Measurements from ENCODE around the gene PIGR. TPM values are rescaled to one million over a fixed set of nuclear protein-coding genes. Genes with fewer than 3 reads are reported as not detected.

PIGR gene
- total RNA-seq, 2 experiments from 2014 or later: not detected

DNA sequence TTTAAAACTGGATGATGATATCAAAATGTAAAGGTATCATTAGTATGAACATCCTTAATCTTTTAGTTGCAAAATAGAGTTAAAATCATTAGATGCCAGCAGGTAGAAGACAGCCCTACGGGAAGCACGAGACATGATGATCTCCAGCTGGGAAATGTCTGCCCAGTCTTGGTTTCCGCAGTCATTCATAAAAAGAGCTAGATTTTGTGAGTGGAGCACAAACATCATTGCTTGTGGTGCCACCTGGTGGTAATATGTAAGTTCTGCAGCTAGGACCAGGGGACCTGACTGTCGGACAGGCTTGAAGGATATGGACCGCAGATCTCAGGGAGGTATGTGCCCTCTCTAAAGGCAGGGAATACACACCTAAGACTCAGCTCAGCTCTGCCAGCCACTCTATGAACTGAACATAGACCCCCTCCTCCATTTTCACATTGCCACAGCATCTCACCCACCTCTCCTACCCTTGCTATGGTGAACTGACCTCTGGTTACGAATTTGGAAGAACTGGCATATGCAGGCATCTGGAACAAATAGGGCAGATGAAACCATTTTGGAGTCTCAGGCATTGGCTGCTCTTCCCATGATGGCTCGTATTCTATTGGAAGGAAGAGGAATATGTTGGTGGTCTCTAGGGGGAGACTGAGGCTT is 33.7 kb downstream of the PIGR start:
- H3K9me3 ChIP-seq (ENCODE audit: control insufficient read depth in 1 of 2, insufficient read depth in 1 of 2, low read length in 2 of 2): no peaks in the 10 kb centered on the region
- ChIA-PET CTCF (interaction anchor here (0.6 to 3.2 kb wide), 26 partner anchors 9 to 368 kb away, joined by 3 to 32 read pairs (median 5); partner anchors contain the start of genes FCMR, IL19 and IL20), POLR2A (interaction anchor here (0.7 to 12.9 kb wide), 21 partner anchors 9 to 355 kb away, joined by 3 to 384 read pairs (median 3); partner anchors contain the start of genes FCMR, IL10 and IL24)
- intact Hi-C loops (cut with DNase I, micrococcal nuclease): loop anchor here (1.0 to 10.0 kb wide), 10 partner anchors 18 to 438 kb away; partner anchors contain the start of genes IL20 (in 2 of the 2) and IKBKE (in 1 of the 2)
- peaks cover 91% of the 10 kb centered on the region for H3K36me3 Mint-ChIP-seq (ENCODE audit: low read depth)
- H3K27me3 ChIP-seq (ENCODE audit: control insufficient read depth in 1 of 2, insufficient read depth in 2 of 2, low read length in 2 of 2): no peaks in the 10 kb centered on the region
- no peaks in the 10 kb centered on the region for H3K9me3 Mint-ChIP-seq
- DNase-seq (peak in 11 of 14 experiments; percentile 34 to 86 (median 56)), ATAC-seq (ENCODE audit: poor library complexity) (peak; percentile 38)
- TF ChIP-seq, protein P1, sequence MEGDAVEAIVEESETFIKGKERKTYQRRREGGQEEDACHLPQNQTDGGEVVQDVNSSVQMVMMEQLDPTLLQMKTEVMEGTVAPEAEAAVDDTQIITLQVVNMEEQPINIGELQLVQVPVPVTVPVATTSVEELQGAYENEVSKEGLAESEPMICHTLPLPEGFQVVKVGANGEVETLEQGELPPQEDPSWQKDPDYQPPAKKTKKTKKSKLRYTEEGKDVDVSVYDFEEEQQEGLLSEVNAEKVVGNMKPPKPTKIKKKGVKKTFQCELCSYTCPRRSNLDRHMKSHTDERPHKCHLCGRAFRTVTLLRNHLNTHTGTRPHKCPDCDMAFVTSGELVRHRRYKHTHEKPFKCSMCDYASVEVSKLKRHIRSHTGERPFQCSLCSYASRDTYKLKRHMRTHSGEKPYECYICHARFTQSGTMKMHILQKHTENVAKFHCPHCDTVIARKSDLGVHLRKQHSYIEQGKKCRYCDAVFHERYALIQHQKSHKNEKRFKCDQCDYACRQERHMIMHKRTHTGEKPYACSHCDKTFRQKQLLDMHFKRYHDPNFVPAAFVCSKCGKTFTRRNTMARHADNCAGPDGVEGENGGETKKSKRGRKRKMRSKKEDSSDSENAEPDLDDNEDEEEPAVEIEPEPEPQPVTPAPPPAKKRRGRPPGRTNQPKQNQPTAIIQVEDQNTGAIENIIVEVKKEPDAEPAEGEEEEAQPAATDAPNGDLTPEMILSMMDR (IDR thresholded peaks at IDR 0.05): peak; percentile 89
- H3K4me3 Mint-ChIP-seq: peak overlapping the region; percentile 79
- H3K27me3 Mint-ChIP-seq: no peaks in the 10 kb centered on the region
- H3K36me3 ChIP-seq (ENCODE audit: insufficient read depth, low read length): peaks cover 94% of the 10 kb centered on the region
- no peak overlapping the region for H3K4me3 ChIP-seq (ENCODE audit: low read length)
- H3K4me1 ChIP-seq (ENCODE audit: insufficient read depth, low read length): peaks cover 97% of the 10 kb centered on the region
- no peak overlapping the region for H3K27ac Mint-ChIP-seq
- peak overlapping the region in 1 of 2 donors; percentile 39 for H3K27ac ChIP-seq (ENCODE audit: low read depth in 1 of 2, low read length in 2 of 2)
- peaks cover 92% of the 10 kb centered on the region for H3K4me1 Mint-ChIP-seq (ENCODE audit: low read depth)

DNA sequence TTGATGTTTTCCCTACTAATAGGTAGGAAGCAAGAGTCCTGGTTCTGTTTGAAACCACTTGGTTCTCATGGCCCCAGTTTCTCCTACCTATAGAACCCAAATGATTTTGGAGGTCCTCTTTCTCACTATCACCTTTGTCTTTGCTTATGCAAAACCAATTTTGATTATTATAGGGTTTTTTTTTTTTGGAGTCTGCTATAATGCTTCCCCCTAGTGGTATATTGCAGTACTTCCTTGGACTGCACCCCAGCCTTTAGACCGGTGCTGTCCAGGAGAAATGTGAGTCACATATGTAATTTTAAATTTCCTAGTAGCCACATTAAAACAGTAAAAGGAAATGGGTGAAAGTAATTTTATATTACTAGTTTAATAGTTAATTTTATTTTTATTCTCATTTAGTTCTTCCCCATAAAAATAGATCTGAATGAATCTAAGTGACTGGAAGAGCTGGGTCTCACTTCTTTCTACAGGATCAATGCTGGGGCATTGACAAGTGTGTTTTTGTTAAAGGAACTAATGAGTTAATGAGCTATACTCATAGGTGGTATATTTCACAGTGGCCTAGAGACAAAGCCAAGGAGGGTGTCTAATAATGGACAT is 35.1 kb downstream of the PIGR start:
- H3K4me1 ChIP-seq (ENCODE audit: insufficient read depth, low read length): peaks cover 97% of the 10 kb centered on the region
- no peak overlapping the region for H3K27ac ChIP-seq (ENCODE audit: low read depth in 1 of 2, low read length in 2 of 2)
- peak; percentile 42 for ATAC-seq (ENCODE audit: poor library complexity)

DNA sequence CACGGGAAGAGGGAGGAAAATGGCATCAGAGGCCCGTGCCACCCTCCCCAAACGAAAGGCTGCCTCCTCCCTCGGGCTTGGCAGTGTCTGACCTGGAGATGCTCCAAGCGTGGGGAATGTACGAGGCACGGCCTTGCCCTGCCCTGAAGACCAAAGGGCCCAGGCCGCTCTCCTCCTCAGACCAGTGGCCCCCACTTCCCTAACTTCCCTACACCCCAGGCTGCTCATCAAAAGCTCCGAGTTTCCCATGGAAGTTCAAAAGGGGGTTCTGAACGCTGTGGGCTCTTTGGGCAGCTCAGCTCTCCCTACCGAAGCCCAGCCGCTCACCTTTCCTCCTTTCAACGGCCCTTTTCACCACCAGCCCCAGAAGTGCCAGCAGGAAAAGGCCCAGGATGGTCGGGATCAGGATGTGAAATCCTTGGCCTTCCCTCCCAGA is 36.4 kb downstream of the PIGR start:
- ATAC-seq (ENCODE audit: poor library complexity) (no peak), DNase-seq (no peak)
- H3K9me3 Mint-ChIP-seq: no peaks in the 10 kb centered on the region
- Histone ChIP-seq H3K27ac (ENCODE audit: low read depth in 1 of 2, low read length in 2 of 2) (peak overlapping the region in 1 of 2 donors; percentile 39), H3K36me3 (ENCODE audit: insufficient read depth, low read length) (peaks cover 87% of the 10 kb centered on the region), H3K27me3 (ENCODE audit: control insufficient read depth in 1 of 2, insufficient read depth in 2 of 2, low read length in 2 of 2) (no peaks in the 10 kb centered on the region), H3K9me3 (ENCODE audit: control insufficient read depth in 1 of 2, insufficient read depth in 1 of 2, low read length in 2 of 2) (no peaks in the 10 kb centered on the region), H3K4me1 (ENCODE audit: insufficient read depth, low read length) (peaks cover 95% of the 10 kb centered on the region), H3K4me3 (ENCODE audit: low read length) (peak overlapping the region; percentile 43)
- TF ChIP-seq, protein P1 (IDR thresholded peaks at IDR 0.05): no peak
- H3K4me3 Mint-ChIP-seq: peak overlapping the region; percentile 80
- ChIA-PET CTCF (interaction anchor here (1.0 to 1.8 kb wide), 6 partner anchors 10 to 185 kb away, joined by 3 to 11 read pairs (median 4); partner anchors contain the start of gene IL20), POLR2A (interaction anchor here (0.9 to 13.4 kb wide), 20 partner anchors 7 to 182 kb away, joined by 3 to 384 read pairs (median 8); partner anchors contain the start of genes FCMR and IL24)
- peaks cover 92% of the 10 kb centered on the region for H3K4me1 Mint-ChIP-seq (ENCODE audit: low read depth)
- no peak overlapping the region for H3K27ac Mint-ChIP-seq
- no peaks in the 10 kb centered on the region for H3K27me3 Mint-ChIP-seq
- peaks cover 91% of the 10 kb centered on the region for H3K36me3 Mint-ChIP-seq (ENCODE audit: low read depth)
- intact Hi-C loops (cut with DNase I, micrococcal nuclease): loop anchor here in 1 of 2 experiments (2.0 to 10.0 kb wide), 4 partner anchors 53 to 435 kb away; partner anchors contain the start of genes DYRK3 and IKBKE

More for the DNA sequence above, 35.1 kb downstream of the PIGR start:
- ChIA-PET CTCF (interaction anchor here (0.6 to 3.2 kb wide), 13 partner anchors 10 to 440 kb away, joined by 3 to 32 read pairs (median 5); partner anchors contain the start of gene FCMR), POLR2A (interaction anchor here (0.6 to 12.9 kb wide), 8 partner anchors 7 to 185 kb away, joined by 3 to 384 read pairs (median 14); partner anchors contain the start of genes FCMR and IL24)
- TF ChIP-seq, protein P1 (IDR thresholded peaks at IDR 0.05): peak; percentile 95
- Mint-ChIP-seq H3K36me3 (ENCODE audit: low read depth) (peaks cover 91% of the 10 kb centered on the region), H3K27ac (no peak overlapping the region), H3K9me3 (no peaks in the 10 kb centered on the region), H3K27me3 (no peaks in the 10 kb centered on the region), H3K4me3 (peak overlapping the region; percentile 80), H3K4me1 (ENCODE audit: low read depth) (peaks cover 92% of the 10 kb centered on the region)
- peaks cover 93% of the 10 kb centered on the region for H3K36me3 ChIP-seq (ENCODE audit: insufficient read depth, low read length)
- no peaks in the 10 kb centered on the region for H3K9me3 ChIP-seq (ENCODE audit: control insufficient read depth in 1 of 2, insufficient read depth in 1 of 2, low read length in 2 of 2)
- intact Hi-C loops (cut with DNase I, micrococcal nuclease): loop anchor here in 1 of 2 experiments (1.0 to 10.0 kb wide), 5 partner anchors 12 to 436 kb away; partner anchors contain the start of genes DYRK3 and IKBKE
- DNase-seq: peak in 4 of 14 experiments; percentile 58 to 79 (median 71)
- no peak overlapping the region for H3K4me3 ChIP-seq (ENCODE audit: low read length)
- H3K27me3 ChIP-seq (ENCODE audit: control insufficient read depth in 1 of 2, insufficient read depth in 2 of 2, low read length in 2 of 2): no peaks in the 10 kb centered on the region

Measured in CD4-positive, alpha-beta T cell (primary cell).